ENCODE measurements around the gene EOMES.

DNA sequence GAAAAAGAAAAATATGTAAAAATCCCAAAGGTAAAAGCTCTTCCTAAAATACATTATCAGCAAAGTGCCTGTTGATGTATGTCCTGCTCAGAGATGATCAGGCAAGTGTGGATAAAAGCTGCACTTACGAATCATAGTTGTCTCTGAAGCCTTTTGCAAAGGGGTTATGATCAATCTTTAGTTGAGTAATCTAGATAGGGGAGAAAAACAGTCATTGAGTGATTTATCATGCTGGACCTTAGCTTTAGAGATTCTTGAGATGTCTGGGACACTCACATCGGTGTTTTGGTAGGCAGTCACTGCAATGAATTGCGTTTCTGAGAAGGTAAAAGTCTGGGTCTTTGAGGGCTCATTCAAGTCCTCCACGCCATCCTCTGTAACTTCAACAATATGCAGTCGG lies 3.7 kb downstream of the EOMES start:
- TF ChIP-seq, protein P1, sequence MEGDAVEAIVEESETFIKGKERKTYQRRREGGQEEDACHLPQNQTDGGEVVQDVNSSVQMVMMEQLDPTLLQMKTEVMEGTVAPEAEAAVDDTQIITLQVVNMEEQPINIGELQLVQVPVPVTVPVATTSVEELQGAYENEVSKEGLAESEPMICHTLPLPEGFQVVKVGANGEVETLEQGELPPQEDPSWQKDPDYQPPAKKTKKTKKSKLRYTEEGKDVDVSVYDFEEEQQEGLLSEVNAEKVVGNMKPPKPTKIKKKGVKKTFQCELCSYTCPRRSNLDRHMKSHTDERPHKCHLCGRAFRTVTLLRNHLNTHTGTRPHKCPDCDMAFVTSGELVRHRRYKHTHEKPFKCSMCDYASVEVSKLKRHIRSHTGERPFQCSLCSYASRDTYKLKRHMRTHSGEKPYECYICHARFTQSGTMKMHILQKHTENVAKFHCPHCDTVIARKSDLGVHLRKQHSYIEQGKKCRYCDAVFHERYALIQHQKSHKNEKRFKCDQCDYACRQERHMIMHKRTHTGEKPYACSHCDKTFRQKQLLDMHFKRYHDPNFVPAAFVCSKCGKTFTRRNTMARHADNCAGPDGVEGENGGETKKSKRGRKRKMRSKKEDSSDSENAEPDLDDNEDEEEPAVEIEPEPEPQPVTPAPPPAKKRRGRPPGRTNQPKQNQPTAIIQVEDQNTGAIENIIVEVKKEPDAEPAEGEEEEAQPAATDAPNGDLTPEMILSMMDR (conservative IDR thresholded peaks at IDR 0.05; ENCODE audit: low read depth, low read length), result no peak
- no peak for TF ChIP-seq EZH2phosphoT487 (IDR thresholded peaks at IDR 0.05; ENCODE audit: borderline replicate concordance, low read length)

Measured in PC-3 (cell line).